Liver (tissue), 9 donors: ENCODE results near the gene MAPKAP1. TPM values are rescaled to one million over a fixed set of nuclear protein-coding genes. Genes with fewer than 3 reads are reported as not detected.

Source experiments
- DNase-seq: peaks from one replicate; pipeline ENCODE4 v3.0.0-alpha.2; 2017; ENCODE audit warnings: low spot score
- H3K27ac ChIP-seq, 2 donors: one replicate each; pipeline ENCODE4 v1.7.0; 2013; ENCODE audit warnings: inconsistent platforms in 2 of 2, low read length in 2 of 2, control low read depth in 1 of 2, low read depth in 1 of 2, mild to moderate bottlenecking in 1 of 2
- H3K27me3 ChIP-seq, 4 donors: one replicate each; pipeline versions ENCODE4 v1.6.1 to v1.7.0; 2013; ENCODE audit warnings: low read length in 3 of 4, inconsistent platforms in 1 of 4, mild to moderate bottlenecking in 1 of 4, moderate library complexity in 1 of 4; ENCODE audit not compliant: control insufficient read depth in 4 of 4, insufficient read depth in 4 of 4
- H3K36me3 ChIP-seq, 4 donors: one replicate each; pipeline versions ENCODE4 v1.6.1 to v1.7.0; 2013; ENCODE audit warnings: low read length in 3 of 4, mild to moderate bottlenecking in 3 of 4, low read depth in 1 of 4, moderate library complexity in 1 of 4; ENCODE audit not compliant: control insufficient read depth in 4 of 4, insufficient read depth in 3 of 4
- H3K4me1 ChIP-seq, 4 donors: one replicate each; pipeline versions ENCODE4 v1.6.1 to v1.7.0; 2013; ENCODE audit warnings: low read length in 3 of 4, mild to moderate bottlenecking in 3 of 4, moderate library complexity in 1 of 4; ENCODE audit not compliant: control insufficient read depth in 4 of 4, insufficient read depth in 4 of 4
- H3K4me3 ChIP-seq, 3 donors: one replicate each; pipeline versions ENCODE4 v1.6.1 to v1.7.0; 2013; ENCODE audit warnings: low read length in 3 of 3, control low read depth in 1 of 3, low read depth in 1 of 3, mild to moderate bottlenecking in 1 of 3
- H3K9ac ChIP-seq, 2 donors: one replicate each; pipeline ENCODE4 v1.7.0; 2013; ENCODE audit warnings: low read length in 2 of 2, mild to moderate bottlenecking in 2 of 2, moderate library complexity in 2 of 2, control low read depth in 1 of 2, low read depth in 1 of 2
- H3K9me3 ChIP-seq, 4 donors: one replicate each; pipeline versions ENCODE4 v1.6.1 to v1.7.0; 2013; ENCODE audit warnings: low read length in 3 of 4; ENCODE audit not compliant: control insufficient read depth in 4 of 4
- CTCF ChIP-seq: fragments of 150-350 bp; IDR thresholded peaks from 2 replicates; pipeline ENCODE4 v1.5.1; 2017; ENCODE audit warnings: improper control_type of control experiment, low read depth, low read length; ENCODE audit not compliant: missing input control
- EGR1 ChIP-seq, 2 donors: IDR thresholded peaks; 2 replicates each; pipeline ENCODE4 v1.6.1; 2016 to 2018; ENCODE audit warnings: antibody characterized with exemption in 2 of 2, low read depth in 2 of 2
- FOXA1 ChIP-seq: IDR thresholded peaks from 2 replicates; pipeline ENCODE4 v1.6.1; 2016; ENCODE audit warnings: antibody characterized with exemption
- FOXA2 ChIP-seq: IDR thresholded peaks from 2 replicates; pipeline ENCODE4 v1.6.1; 2016; ENCODE audit warnings: antibody characterized with exemption
- GABPA ChIP-seq, 2 donors: IDR thresholded peaks in 1 of 2; conservative IDR thresholded peaks in 1 of 2; 2 replicates each; pipeline ENCODE4 v1.6.1; 2016; ENCODE audit warnings: antibody characterized with exemption in 2 of 2, mild to moderate bottlenecking in 1 of 2, moderate library complexity in 1 of 2
- HNF4G ChIP-seq: IDR thresholded peaks from 2 replicates; pipeline ENCODE4 v1.6.1; 2016; ENCODE audit warnings: antibody characterized with exemption
- MAX ChIP-seq: IDR thresholded peaks from 2 replicates; pipeline ENCODE4 v1.6.1; 2016; ENCODE audit warnings: antibody characterized with exemption
- NR2F2 ChIP-seq: IDR thresholded peaks from 2 replicates; pipeline ENCODE4 v1.6.1; 2016; ENCODE audit warnings: antibody characterized with exemption
- RAD21 ChIP-seq, 2 donors: IDR thresholded peaks; 2 replicates each; pipeline ENCODE4 v1.6.1; 2016; ENCODE audit warnings: antibody characterized with exemption in 2 of 2, mild to moderate bottlenecking in 2 of 2
- RXRA ChIP-seq, 2 donors: IDR thresholded peaks; 2 replicates each; pipeline ENCODE4 v1.6.1; 2017 to 2018; ENCODE audit warnings: antibody characterized with exemption in 2 of 2, mild to moderate bottlenecking in 1 of 2
- TAF1 ChIP-seq: conservative IDR thresholded peaks from 2 replicates; pipeline ENCODE4 v1.6.1; 2016; ENCODE audit warnings: antibody characterized with exemption, mild to moderate bottlenecking
- YY1 ChIP-seq: IDR thresholded peaks from 2 replicates; pipeline ENCODE4 v1.6.1; 2016; ENCODE audit warnings: antibody characterized with exemption, mild to moderate bottlenecking
- WGBS: extraction: QIAGEN DNeasy Blood & Tissue Kit; methylation state at CpG from one replicate; pipeline ENCODE4 v1.1.7; 2013; 5-methylcytosine and 5-hydroxymethylcytosine counted together
- polyA plus RNA-seq, 2 donors: library from polyadenylated mRNA; stranded (reverse) in 1 of 2; unstranded in 1 of 2; fragments of 200-250 nt in 1 of 2; fragments of >200 nt in 1 of 2; fragmentation: Nextera tagmentation in 1 of 2; extraction: Ambion mirVana in 1 of 2; gene quantifications; one replicate each; pipeline versions ENCODE4 v1.2.1 to v1.2.3, GENCODE V29; 2013 to 2015
- total RNA-seq, 2 donors: library from RNA; depleted of rRNA; stranded (reverse); fragments of >200 nt; gene quantifications; one replicate each; pipeline ENCODE4 v1.2.3, GENCODE V29; 2014
- TF ChIP-seq, protein P1 (sequence below): IDR thresholded peaks from 2 replicates; pipeline ENCODE4 v1.6.1; 2016; ENCODE audit warnings: antibody characterized with exemption
- TF ChIP-seq, protein P2 (sequence below): IDR thresholded peaks from 2 replicates; pipeline ENCODE4 v1.6.1; 2016; ENCODE audit warnings: antibody characterized with exemption, mild to moderate bottlenecking
- donor health status: healthy.
- donor health status: healthy.
- donor health status: healthy.
- donor health status: healthy.
- donor health status: healthy.

The MAPKAP1 gene
- total and polyA plus RNA-seq, 4 donors: 23.6 to 55.9 (median 32.7) TPM

- no peaks in the 10 kb centered on the region for H3K27me3 ChIP-seq
- no peak for TF ChIP-seq YY1
- H3K9me3 ChIP-seq: no peaks in the 10 kb centered on the region
- no peak overlapping the region for H3K9ac ChIP-seq
- no peak overlapping the region for H3K4me3 ChIP-seq
- WGBS: 71% methylated on average over 5 of the region's 5 CpGs
- H3K27ac ChIP-seq: no peak overlapping the region
- no peak for DNase-seq
- H3K36me3 ChIP-seq: peaks cover 0 to 3% (median 1%) of the 10 kb centered on the region in 4 donors
- H3K4me1 ChIP-seq: peaks cover 0 to 9% (median 1%) of the 10 kb centered on the region in 4 donors
These were observed 197.5 kb downstream of the MAPKAP1 start for GRCh38 chr9:125509476-125509875.

DNA sequence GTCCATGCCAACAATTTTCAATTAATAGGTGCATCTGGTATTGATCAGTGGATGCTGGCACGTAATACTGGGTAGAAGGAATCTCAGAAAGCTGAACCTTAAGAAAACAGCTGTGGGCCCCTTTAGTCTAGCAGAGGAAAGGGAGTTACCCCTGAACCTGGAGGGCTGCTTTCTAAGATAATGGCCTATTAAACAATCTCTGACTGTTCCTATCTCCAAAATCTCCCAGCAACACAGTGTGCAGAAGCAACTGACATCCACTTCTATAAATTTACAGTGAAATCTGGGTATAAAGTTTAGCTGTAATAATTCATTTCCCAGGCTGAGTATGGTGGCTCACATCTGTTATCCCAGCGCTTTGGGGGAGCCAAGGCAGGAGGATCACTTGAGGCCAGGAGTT lies 198.8 kb downstream of the MAPKAP1 start:
- TF ChIP-seq FOXA1 (no peak), RAD21 (IDR thresholded peaks at IDR 0.05) (no peak), GABPA (IDR thresholded peaks at IDR 0.05 in 1 of 2, conservative IDR thresholded peaks at IDR 0.05 in 1 of 2) (no peak), HNF4G (no peak), RXRA (IDR thresholded peaks at IDR 0.05) (no peak), YY1 (no peak), MAX (no peak), CTCF (no peak), TAF1 (no peak), NR2F2 (no peak), FOXA2 (no peak), EGR1 (IDR thresholded peaks at IDR 0.05; ENCODE audit: low read depth in 2 of 2) (no peak)
- TF ChIP-seq, protein P1, sequence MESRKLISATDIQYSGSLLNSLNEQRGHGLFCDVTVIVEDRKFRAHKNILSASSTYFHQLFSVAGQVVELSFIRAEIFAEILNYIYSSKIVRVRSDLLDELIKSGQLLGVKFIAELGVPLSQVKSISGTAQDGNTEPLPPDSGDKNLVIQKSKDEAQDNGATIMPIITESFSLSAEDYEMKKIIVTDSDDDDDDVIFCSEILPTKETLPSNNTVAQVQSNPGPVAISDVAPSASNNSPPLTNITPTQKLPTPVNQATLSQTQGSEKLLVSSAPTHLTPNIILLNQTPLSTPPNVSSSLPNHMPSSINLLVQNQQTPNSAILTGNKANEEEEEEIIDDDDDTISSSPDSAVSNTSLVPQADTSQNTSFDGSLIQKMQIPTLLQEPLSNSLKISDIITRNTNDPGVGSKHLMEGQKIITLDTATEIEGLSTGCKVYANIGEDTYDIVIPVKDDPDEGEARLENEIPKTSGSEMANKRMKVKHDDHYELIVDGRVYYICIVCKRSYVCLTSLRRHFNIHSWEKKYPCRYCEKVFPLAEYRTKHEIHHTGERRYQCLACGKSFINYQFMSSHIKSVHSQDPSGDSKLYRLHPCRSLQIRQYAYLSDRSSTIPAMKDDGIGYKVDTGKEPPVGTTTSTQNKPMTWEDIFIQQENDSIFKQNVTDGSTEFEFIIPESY: no peak
- TF ChIP-seq, protein P2, sequence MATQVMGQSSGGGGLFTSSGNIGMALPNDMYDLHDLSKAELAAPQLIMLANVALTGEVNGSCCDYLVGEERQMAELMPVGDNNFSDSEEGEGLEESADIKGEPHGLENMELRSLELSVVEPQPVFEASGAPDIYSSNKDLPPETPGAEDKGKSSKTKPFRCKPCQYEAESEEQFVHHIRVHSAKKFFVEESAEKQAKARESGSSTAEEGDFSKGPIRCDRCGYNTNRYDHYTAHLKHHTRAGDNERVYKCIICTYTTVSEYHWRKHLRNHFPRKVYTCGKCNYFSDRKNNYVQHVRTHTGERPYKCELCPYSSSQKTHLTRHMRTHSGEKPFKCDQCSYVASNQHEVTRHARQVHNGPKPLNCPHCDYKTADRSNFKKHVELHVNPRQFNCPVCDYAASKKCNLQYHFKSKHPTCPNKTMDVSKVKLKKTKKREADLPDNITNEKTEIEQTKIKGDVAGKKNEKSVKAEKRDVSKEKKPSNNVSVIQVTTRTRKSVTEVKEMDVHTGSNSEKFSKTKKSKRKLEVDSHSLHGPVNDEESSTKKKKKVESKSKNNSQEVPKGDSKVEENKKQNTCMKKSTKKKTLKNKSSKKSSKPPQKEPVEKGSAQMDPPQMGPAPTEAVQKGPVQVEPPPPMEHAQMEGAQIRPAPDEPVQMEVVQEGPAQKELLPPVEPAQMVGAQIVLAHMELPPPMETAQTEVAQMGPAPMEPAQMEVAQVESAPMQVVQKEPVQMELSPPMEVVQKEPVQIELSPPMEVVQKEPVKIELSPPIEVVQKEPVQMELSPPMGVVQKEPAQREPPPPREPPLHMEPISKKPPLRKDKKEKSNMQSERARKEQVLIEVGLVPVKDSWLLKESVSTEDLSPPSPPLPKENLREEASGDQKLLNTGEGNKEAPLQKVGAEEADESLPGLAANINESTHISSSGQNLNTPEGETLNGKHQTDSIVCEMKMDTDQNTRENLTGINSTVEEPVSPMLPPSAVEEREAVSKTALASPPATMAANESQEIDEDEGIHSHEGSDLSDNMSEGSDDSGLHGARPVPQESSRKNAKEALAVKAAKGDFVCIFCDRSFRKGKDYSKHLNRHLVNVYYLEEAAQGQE: no peak
- WGBS: 98% methylated on average over 2 of the region's 2 CpGs
- H3K4me1 ChIP-seq: peaks cover 0 to 1% (median under 1%) of the 10 kb centered on the region in 4 donors

More for the DNA sequence above, 198.8 kb downstream of the MAPKAP1 start:
- Histone ChIP-seq H3K9me3 (no peaks in the 10 kb centered on the region), H3K27ac (no peak overlapping the region), H3K36me3 (peaks cover 0 to 3% (median 1%) of the 10 kb centered on the region in 4 donors), H3K9ac (no peak overlapping the region), H3K4me3 (no peak overlapping the region), H3K27me3 (no peaks in the 10 kb centered on the region)
- DNase-seq: no peak
